Ovary (tissue), 10 donors: ENCODE results near the gene PHYH. TPM values are rescaled to one million over a fixed set of nuclear protein-coding genes. Genes with fewer than 3 reads are reported as not detected.
A peak's percentile ranks its signal among the peaks of the same experiment; 100 is the strongest.

ENCODE experiments used
- DNase-seq, 5 donors: peaks; one replicate each; pipeline ENCODE4 v3.0.0-alpha.2; 2019 to 2020
- H3K27ac ChIP-seq, 2 donors: fragments of 200-600 bp; one replicate each; pipeline versions ENCODE4 v1.5.1 to v1.8.0; 2019 to 2022
- H3K27me3 ChIP-seq: fragments of 200-600 bp; one replicate; pipeline ENCODE4 v1.8.0; 2022
- H3K36me3 ChIP-seq: fragments of 200-600 bp; sonication (generic); one replicate; pipeline ENCODE4 v1.5.1; 2019
- H3K4me1 ChIP-seq: one replicate; pipeline ENCODE4 v1.8.1; 2013; ENCODE audit warnings: mild to moderate bottlenecking, moderate library complexity; ENCODE audit not compliant: insufficient read depth
- H3K4me3 ChIP-seq: fragments of 200-600 bp; sonication (generic); one replicate; pipeline ENCODE4 v1.5.1; 2017
- H3K9me3 ChIP-seq, 2 donors: fragments of 200-600 bp in 1 of 2; sonication (generic) in 1 of 2; one replicate each; pipeline versions ENCODE4 v1.5.1 to v1.8.1; 2013 to 2019; ENCODE audit warnings: mild to moderate bottlenecking in 1 of 2, moderate library complexity in 1 of 2
- CTCF ChIP-seq, 3 donors: fragments of 450-650 bp in 2 of 3; fragments of 200-600 bp in 1 of 3; IDR thresholded peaks; one replicate each; pipeline versions ENCODE4 v1.5.1 to v1.8.0; 2016 to 2022; ENCODE audit warnings: antibody characterized with exemption in 3 of 3, mild to moderate bottlenecking in 1 of 3
- EP300 ChIP-seq: sonication (generic); formaldehyde crosslinking; IDR thresholded peaks from one replicate; pipeline ENCODE4 v1.6.1; 2017; ENCODE audit warnings: antibody characterized with exemption
- POLR2A ChIP-seq: fragments of 450-650 bp; IDR thresholded peaks from one replicate; pipeline ENCODE4 v1.6.1; 2017; ENCODE audit warnings: antibody characterized with exemption, mild to moderate bottlenecking, moderate library complexity
- WGBS, 3 donors: extraction: QIAGEN DNeasy Blood & Tissue Kit in 1 of 3; methylation state at CpG; one replicate each; pipeline versions ENCODE4 v1.1.5 to v1.1.7; 2013 to 2017; 5-methylcytosine and 5-hydroxymethylcytosine counted together
- intact Hi-C, 4 donors: fragments of 100-400 bp; cut with DNase I; formaldehyde crosslinking; loops; one replicate each; pipeline versions ENCODE4 v1.11.0 to v1.15.1; 2022 to 2023
- long read RNA-seq, 3 donors: library from polyadenylated mRNA in 2 of 3; unstranded in 2 of 3; transcript quantifications; one replicate each; pipeline ENCODE4 v2.0.0 and lab custom pipeline, GENCODE V29; 2021 to 2026
- polyA plus RNA-seq, 2 donors: library from polyadenylated mRNA; stranded (reverse); fragments of 200-250 nt in 1 of 2; fragments of 350-450 nt in 1 of 2; fragmentation: Illumina TruSeq in 1 of 2; extraction: RNeasy Lipid Tissue Mini Kit (QIAGEN cat#74804) in 1 of 2; gene quantifications; one replicate each; pipeline ENCODE4 v1.2.3, GENCODE V29; 2013 to 2014
- total RNA-seq, 7 donors: library from RNA; depleted of rRNA in 2 of 7; stranded (reverse); fragments of >200 nt in 2 of 7; fragmentation: NEBNext Ultra II Directional in 3 of 7; extraction: Animal tissue kit (Norgen Biotek cat#: 25700) in 3 of 7; gene quantifications; one replicate each; pipeline versions ENCODE4 v1.1.0 to v1.2.4, GENCODE V29; 2016 to 2023
- donor health status: DM: no; HTN: no; CAD: no; lungs with moderate emphysema.
- donor health status: DM: no; HTN: no; CAD: no.
- donor health status: Bipolar disorder and iron deficiency.
- donor health status: DM: yes; HTN: yes; CAD: no.
- donor health status: DM: no; HTN: no; CAD: no.
- donor health status: DM: yes; HTN: yes; CAD: no.

Gene PHYH
- total RNA-seq (10 to 100 TPM; 20.0 to 49.7 (median 39.5) TPM), polyA plus RNA-seq (10 to 100 TPM; 41.6 to 42.8 TPM)
- long read RNA-seq, donor 1, transcript PHYH-201 (9 exons, 1,577 nt), result major isoform, 182 of 201 reads
- long read RNA-seq, donor 1, partial matches to known transcripts, result 3 of 201 reads
- long read RNA-seq, donor 1, other reads (novel, unspliced or antisense), result 13 of 201 reads
- long read RNA-seq, donor 2, transcript PHYH-201 (9 exons, 1,577 nt), result major isoform, 7 of 7 reads
- long read RNA-seq, donor 2, partial matches to known transcripts, result 0 of 7 reads
- long read RNA-seq, donor 2, other reads (novel, unspliced or antisense), result 0 of 7 reads
- long read RNA-seq, donor 3, transcript PHYH-201 (9 exons, 1,577 nt), result major isoform, 54 of 68 reads
- long read RNA-seq, donor 3, partial matches to known transcripts, result 2 of 68 reads
- long read RNA-seq, donor 3, other reads (novel, unspliced or antisense), result 11 of 68 reads

- H3K4me3 ChIP-seq, result peak within 1 kb of the TSS; percentile 57
- peak within 1 kb of the TSS; percentile 95 to 98 for H3K27ac ChIP-seq
- H3K9me3 ChIP-seq, result no peaks in the 10 kb centered on the region
- DNase-seq, result peak; percentile 85 to 92 (median 89)
- no peaks in the 10 kb centered on the region for H3K36me3 ChIP-seq
- intact Hi-C loops, result loop anchor here in 2 of 4 donors (5.0 kb wide), 2 partner anchors 48 to 137 kb away; partner anchors contain the start of genes MCM10 (in 2 of the 2) and SEPHS1 (in 1 of the 2)
- H3K4me1 ChIP-seq, result peaks cover 3% of the 10 kb centered on the region
- H3K27me3 ChIP-seq, result no peaks in the 10 kb centered on the region
- WGBS, 3 donors, result 0 to 1% (median 0%) methylated on average over 42 to 88 of the region's 88 CpGs
- TF ChIP-seq EP300, result no peak
- TF ChIP-seq CTCF (IDR thresholded peaks at IDR 0.05), result peak in 2 of 3 donors; percentile 1 to 22
- peak; percentile 74 for TF ChIP-seq POLR2A
Observed at GRCh38 chr10:13299437-13300287, at the start of gene PHYH. Gene PHYH, minus strand, starts transcription at chr10:13300064. Its CDS starts 22 bp downstream, at chr10:13300042.

GRCh38 chr10:13348216-13349017 is 48.6 kb upstream of the PHYH start, which contains the start of gene SEPHS1:
Gene SEPHS1, minus strand, starts transcription at chr10:13348293. Its CDS starts 3,343 bp downstream, at chr10:13344950.
- DNase-seq, result peak; percentile 60 to 78 (median 72)
- 0 to 1% (median 0%) methylated on average over 58 to 65 of the region's 65 CpGs for WGBS, 3 donors
- peak within 1 kb of the TSS; percentile 88 for H3K4me3 ChIP-seq
- no peaks in the 10 kb centered on the region for H3K36me3 ChIP-seq
- TF ChIP-seq POLR2A (no peak), EP300 (no peak), CTCF (IDR thresholded peaks at IDR 0.05) (no peak)
- no peaks in the 10 kb centered on the region for H3K27me3 ChIP-seq
- peaks cover 6% of the 10 kb centered on the region for H3K4me1 ChIP-seq
- H3K27ac ChIP-seq, result peak within 1 kb of the TSS; percentile 95 to 99
- intact Hi-C loops, result loop anchor here in 1 of 4 donors (5.0 kb wide), 1 partner anchor 46 kb away; the partner anchor contains the start of gene PHYH
- no peaks in the 10 kb centered on the region for H3K9me3 ChIP-seq

GRCh38 chr10:13347500-13348156 is 47.8 kb upstream of the PHYH start:
- WGBS, 3 donors, result 0 to 1% (median 0%) methylated on average over 35 to 97 of the region's 109 CpGs
- no peaks in the 10 kb centered on the region for H3K9me3 ChIP-seq
- peaks cover 6% of the 10 kb centered on the region for H3K4me1 ChIP-seq
- H3K4me3 ChIP-seq, result peak overlapping the region; percentile 88
- intact Hi-C loops, result loop anchor here in 1 of 4 donors (5.0 kb wide), 1 partner anchor 45 kb away; the partner anchor contains the start of gene PHYH
- TF ChIP-seq POLR2A, result peak; percentile 29
- TF ChIP-seq CTCF (IDR thresholded peaks at IDR 0.05), result no peak
- TF ChIP-seq EP300, result no peak
- H3K36me3 ChIP-seq, result no peaks in the 10 kb centered on the region
- no peaks in the 10 kb centered on the region for H3K27me3 ChIP-seq
- peak overlapping the region; percentile 95 to 99 for H3K27ac ChIP-seq
- DNase-seq, result peak; percentile 84 to 91 (median 86)
